ENCODE results near the gene PHACTR2.
"Not testable (repeated sequence)": the region's sequence is repeated elsewhere in the genome, so short reads cannot be mapped to it uniquely, and the experiment has no call there.

The PHACTR2 gene

GRCh38 chr6:143773506-143774150 lies 95.9 kb downstream of the PHACTR2 start:
- no peak for DNase-seq

GRCh38 chr6:143774347-143774746 lies 96.6 kb downstream of the PHACTR2 start:
- no peak for DNase-seq

GRCh38 chr6:143775336-143775735 lies 97.6 kb downstream of the PHACTR2 start:
- DNase-seq: no peak

- DNase-seq: no peak
Observed at GRCh38 chr6:143778926-143779325, 101.2 kb downstream of the PHACTR2 start.

- no peak for DNase-seq
Observed at GRCh38 chr6:143782481-143782880, 104.7 kb downstream of the PHACTR2 start.

GRCh38 chr6:143783077-143783476 lies 105.3 kb downstream of the PHACTR2 start:
- DNase-seq: no peak

- no peak for DNase-seq
Observed at GRCh38 chr6:143784316-143784715, 106.6 kb downstream of the PHACTR2 start.

- DNase-seq: not testable (repeated sequence)
Observed at GRCh38 chr6:143786371-143786770, 108.6 kb downstream of the PHACTR2 start.

- no peak for DNase-seq
Observed at GRCh38 chr6:143792402-143793279, 114.9 kb downstream of the PHACTR2 start.

GRCh38 chr6:143793280-143793619 lies 115.5 kb downstream of the PHACTR2 start:
- no peak for DNase-seq

- not testable (repeated sequence) for DNase-seq
Observed at GRCh38 chr6:143796551-143796950, 118.8 kb downstream of the PHACTR2 start.

GRCh38 chr6:143798487-143798886 lies 120.7 kb downstream of the PHACTR2 start:
- not testable (repeated sequence) for DNase-seq

- DNase-seq: no peak
Observed at GRCh38 chr6:143802833-143803565, 125.2 kb downstream of the PHACTR2 start.

GRCh38 chr6:143803769-143804568 lies 126.2 kb downstream of the PHACTR2 start:
- no peak for DNase-seq

- no peak for DNase-seq
Observed at GRCh38 chr6:143804835-143805239, 127.1 kb downstream of the PHACTR2 start.

- DNase-seq: no peak
Observed at GRCh38 chr6:143806282-143807102, 128.7 kb downstream of the PHACTR2 start.

GRCh38 chr6:143807103-143807772 lies 129.5 kb downstream of the PHACTR2 start:
- no peak for DNase-seq

- no peak for DNase-seq
Observed at GRCh38 chr6:143810745-143811144, 133.0 kb downstream of the PHACTR2 start.

GRCh38 chr6:143811501-143812157 lies 133.9 kb downstream of the PHACTR2 start:
- no peak for DNase-seq

- DNase-seq: no peak
Observed at GRCh38 chr6:143817621-143818020, 139.9 kb downstream of the PHACTR2 start.

GRCh38 chr6:143821359-143821758 lies 143.6 kb downstream of the PHACTR2 start:
- DNase-seq: no peak
